Measurements from ENCODE around the gene ITPA.

Gene ITPA

GRCh38 chr20:3166338-3166912, 42.9 kb upstream of the ITPA start:
- TF ChIP-seq, protein P1, sequence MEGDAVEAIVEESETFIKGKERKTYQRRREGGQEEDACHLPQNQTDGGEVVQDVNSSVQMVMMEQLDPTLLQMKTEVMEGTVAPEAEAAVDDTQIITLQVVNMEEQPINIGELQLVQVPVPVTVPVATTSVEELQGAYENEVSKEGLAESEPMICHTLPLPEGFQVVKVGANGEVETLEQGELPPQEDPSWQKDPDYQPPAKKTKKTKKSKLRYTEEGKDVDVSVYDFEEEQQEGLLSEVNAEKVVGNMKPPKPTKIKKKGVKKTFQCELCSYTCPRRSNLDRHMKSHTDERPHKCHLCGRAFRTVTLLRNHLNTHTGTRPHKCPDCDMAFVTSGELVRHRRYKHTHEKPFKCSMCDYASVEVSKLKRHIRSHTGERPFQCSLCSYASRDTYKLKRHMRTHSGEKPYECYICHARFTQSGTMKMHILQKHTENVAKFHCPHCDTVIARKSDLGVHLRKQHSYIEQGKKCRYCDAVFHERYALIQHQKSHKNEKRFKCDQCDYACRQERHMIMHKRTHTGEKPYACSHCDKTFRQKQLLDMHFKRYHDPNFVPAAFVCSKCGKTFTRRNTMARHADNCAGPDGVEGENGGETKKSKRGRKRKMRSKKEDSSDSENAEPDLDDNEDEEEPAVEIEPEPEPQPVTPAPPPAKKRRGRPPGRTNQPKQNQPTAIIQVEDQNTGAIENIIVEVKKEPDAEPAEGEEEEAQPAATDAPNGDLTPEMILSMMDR (IDR thresholded peaks at IDR 0.05), result no peak
- peaks cover 0 to 8% (median 0%) of the 10 kb centered on the region in 3 donors for H3K36me3 ChIP-seq
- H3K27me3 ChIP-seq, result peaks cover 0 to 29% of the 10 kb centered on the region in 2 donors
- peaks cover 0 to 14% (median 0%) of the 10 kb centered on the region in 4 donors for H3K4me1 ChIP-seq
- DNase-seq, result peak in 1 of 2 donors; percentile 53
- H3K27ac ChIP-seq, result no peak overlapping the region
- intact Hi-C loops (cut with DNase I; ENCODE audit: low total_unique reads), result no loop called here
- no peak overlapping the region for H3K4me3 ChIP-seq
- H3K9me3 ChIP-seq, result no peaks in the 10 kb centered on the region

GRCh38 chr20:3166913-3167342, 42.4 kb upstream of the ITPA start:
- peak in 1 of 2 donors; percentile 60 for DNase-seq
- no peak overlapping the region for H3K27ac ChIP-seq
- intact Hi-C loops (cut with DNase I; ENCODE audit: low total_unique reads), result no loop called here
- peaks cover 0 to 15% (median 0%) of the 10 kb centered on the region in 4 donors for H3K4me1 ChIP-seq
- H3K27me3 ChIP-seq, result peaks cover 0 to 29% of the 10 kb centered on the region in 2 donors
- H3K36me3 ChIP-seq, result peaks cover 0 to 8% (median 0%) of the 10 kb centered on the region in 3 donors
- TF ChIP-seq, protein P1 (IDR thresholded peaks at IDR 0.05), result no peak
- no peak overlapping the region for H3K4me3 ChIP-seq
- no peaks in the 10 kb centered on the region for H3K9me3 ChIP-seq

DNA sequence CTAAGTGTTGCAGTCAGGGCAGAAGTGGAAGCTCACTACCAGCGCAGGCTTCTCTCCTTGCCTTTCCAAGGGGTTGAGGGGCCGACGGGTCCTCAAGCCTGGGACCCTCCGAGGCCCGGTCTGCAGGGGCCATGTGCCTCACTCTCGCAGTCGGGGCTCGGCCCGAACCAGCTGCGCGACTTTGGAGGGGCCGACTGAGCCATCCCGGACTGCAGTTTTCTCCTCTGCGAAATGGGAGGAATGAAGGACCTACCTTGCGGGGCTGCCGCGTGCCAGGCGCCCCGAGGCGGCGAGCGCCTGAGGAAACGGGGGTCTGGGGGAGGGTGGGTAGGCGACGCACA, 41.6 kb upstream of the ITPA start:
- Histone ChIP-seq H3K27me3 (peaks cover 0 to 32% of the 10 kb centered on the region in 2 donors), H3K9me3 (no peaks in the 10 kb centered on the region), H3K4me3 (no peak overlapping the region), H3K36me3 (peaks cover 0 to 8% (median 0%) of the 10 kb centered on the region in 3 donors), H3K4me1 (peaks cover 0 to 23% (median 4%) of the 10 kb centered on the region in 4 donors), H3K27ac (no peak overlapping the region)
- TF ChIP-seq, protein P1 (IDR thresholded peaks at IDR 0.05), result no peak
- intact Hi-C loops (cut with DNase I; ENCODE audit: low total_unique reads), result no loop called here
- no peak for DNase-seq

- H3K4me1 ChIP-seq, result peaks cover 0 to 27% (median 8%) of the 10 kb centered on the region in 4 donors
- H3K27ac ChIP-seq, result no peak overlapping the region
- H3K36me3 ChIP-seq, result peaks cover 0 to 8% (median 0%) of the 10 kb centered on the region in 3 donors
- no peaks in the 10 kb centered on the region for H3K9me3 ChIP-seq
- H3K27me3 ChIP-seq, result peaks cover 0 to 34% of the 10 kb centered on the region in 2 donors
- TF ChIP-seq, protein P1 (IDR thresholded peaks at IDR 0.05), result no peak
- H3K4me3 ChIP-seq, result no peak overlapping the region
- DNase-seq, result peak in 1 of 2 donors; percentile 54
- intact Hi-C loops (cut with DNase I; ENCODE audit: low total_unique reads), result no loop called here
Measured at GRCh38 chr20:3168079-3168828, 41.0 kb upstream of the ITPA start.

GRCh38 chr20:3168829-3169590, 40.3 kb upstream of the ITPA start:
- DNase-seq, result peak in 1 of 2 donors; percentile 48
- Histone ChIP-seq H3K27ac (no peak overlapping the region), H3K36me3 (peaks cover 0 to 8% (median 0%) of the 10 kb centered on the region in 3 donors), H3K27me3 (peaks cover 0 to 34% of the 10 kb centered on the region in 2 donors), H3K9me3 (no peaks in the 10 kb centered on the region), H3K4me3 (no peak overlapping the region), H3K4me1 (peaks cover 0 to 31% (median 8%) of the 10 kb centered on the region in 4 donors)
- intact Hi-C loops (cut with DNase I; ENCODE audit: low total_unique reads), result no loop called here
- TF ChIP-seq, protein P1 (IDR thresholded peaks at IDR 0.05), result no peak
